T-helper 2 cell treated with Interferon-gamma antibody and Interleukin-4, amounts not matched to agents 100 ng/mL and 5 ng/mL, for 36 hours (primary cell): Measurements from ENCODE around the gene RHBDL3. TPM values are rescaled to one million over a fixed set of nuclear protein-coding genes. Genes with fewer than 3 reads are reported as not detected.
"Not testable (repeated sequence)": the region's sequence is repeated elsewhere in the genome, so short reads cannot be mapped to it uniquely, and the experiment has no call there.

Experiments
- intact Hi-C: fragments of 100-400 bp; cut with micrococcal nuclease; formaldehyde crosslinking; loops from one replicate; pipeline ENCODE4 v1.15.1; 2023
- total RNA-seq: library from RNA; stranded (reverse); gene quantifications from 2 replicates; pipeline ENCODE4 v1.2.3, GENCODE V29; 2022

The RHBDL3 gene
- total RNA-seq, 1 donor from 2014 or later: 1.00 TPM

DNA sequence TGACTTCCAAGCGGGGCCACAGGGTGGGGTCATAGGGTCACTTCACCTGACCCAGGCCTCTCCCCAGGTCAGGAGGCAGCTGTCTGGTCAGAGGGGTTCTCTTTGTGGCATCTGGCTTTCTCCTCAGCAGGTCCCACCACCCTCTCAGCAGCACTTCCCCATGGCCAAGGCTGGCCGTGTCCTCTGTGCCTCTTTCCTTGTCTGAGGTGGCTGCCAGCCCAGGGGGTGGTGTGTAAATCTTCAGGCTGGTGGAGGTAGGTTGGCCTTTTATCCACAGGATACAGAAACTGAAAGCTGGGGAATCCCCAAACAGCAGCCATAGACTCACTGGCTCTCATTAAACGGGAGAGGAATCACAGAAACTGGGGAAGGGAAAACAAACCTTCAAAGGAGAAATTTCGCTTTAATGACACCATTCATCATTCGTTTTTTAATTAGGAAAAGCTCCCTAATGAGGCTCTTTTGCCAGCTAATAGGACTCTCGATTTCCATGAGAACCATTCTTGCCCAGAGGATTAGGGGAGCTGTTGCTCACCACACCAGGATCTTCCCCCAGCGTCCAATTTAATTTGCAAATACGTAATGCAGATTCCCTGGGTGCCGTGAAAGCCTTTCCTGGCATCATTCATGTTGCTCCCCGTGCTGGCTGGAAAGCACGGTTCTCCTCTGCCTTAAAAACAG, 58.3 kb downstream of the RHBDL3 start:
- intact Hi-C loops: no loop called here

DNA sequence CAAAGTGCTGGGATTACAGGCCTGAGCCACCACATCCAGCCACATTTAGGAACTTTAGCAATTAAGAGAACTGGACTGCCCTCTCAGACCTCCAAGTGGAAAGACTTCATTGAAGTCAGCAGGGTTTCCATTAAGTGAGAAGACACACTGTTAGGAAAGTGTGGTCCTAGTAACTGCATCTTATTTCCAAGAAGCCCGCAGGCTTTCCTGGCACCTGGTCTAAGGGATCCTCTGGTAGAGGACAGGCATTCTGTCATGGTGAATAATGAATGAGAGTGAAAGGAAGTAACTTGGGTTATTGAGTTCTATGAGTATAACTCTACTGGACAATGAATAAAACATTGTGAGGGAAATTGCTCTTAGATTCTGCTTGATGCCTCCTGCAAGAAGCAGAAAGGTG, 62.3 kb downstream of the RHBDL3 start:
- intact Hi-C loops: no loop called here

DNA sequence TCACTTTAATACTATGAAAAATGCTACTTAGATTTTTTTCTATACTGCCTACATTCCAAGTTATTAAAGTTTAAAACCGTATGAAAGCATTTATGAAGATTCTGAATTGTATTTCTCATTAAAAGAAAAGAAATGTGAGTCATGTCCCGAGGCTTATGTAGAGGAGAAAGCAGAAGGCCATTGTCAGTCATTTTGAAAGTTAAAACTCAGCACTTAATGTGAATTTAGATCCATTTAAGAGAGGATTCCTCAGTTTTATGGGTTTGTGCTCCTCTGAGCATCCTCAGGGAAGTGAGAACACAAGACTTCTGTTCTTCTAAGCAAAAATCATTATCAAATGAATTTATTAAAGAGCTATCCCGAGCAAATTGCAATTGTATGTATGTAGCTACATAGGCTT, 64.5 kb downstream of the RHBDL3 start:
- intact Hi-C loops: no loop called here

DNA sequence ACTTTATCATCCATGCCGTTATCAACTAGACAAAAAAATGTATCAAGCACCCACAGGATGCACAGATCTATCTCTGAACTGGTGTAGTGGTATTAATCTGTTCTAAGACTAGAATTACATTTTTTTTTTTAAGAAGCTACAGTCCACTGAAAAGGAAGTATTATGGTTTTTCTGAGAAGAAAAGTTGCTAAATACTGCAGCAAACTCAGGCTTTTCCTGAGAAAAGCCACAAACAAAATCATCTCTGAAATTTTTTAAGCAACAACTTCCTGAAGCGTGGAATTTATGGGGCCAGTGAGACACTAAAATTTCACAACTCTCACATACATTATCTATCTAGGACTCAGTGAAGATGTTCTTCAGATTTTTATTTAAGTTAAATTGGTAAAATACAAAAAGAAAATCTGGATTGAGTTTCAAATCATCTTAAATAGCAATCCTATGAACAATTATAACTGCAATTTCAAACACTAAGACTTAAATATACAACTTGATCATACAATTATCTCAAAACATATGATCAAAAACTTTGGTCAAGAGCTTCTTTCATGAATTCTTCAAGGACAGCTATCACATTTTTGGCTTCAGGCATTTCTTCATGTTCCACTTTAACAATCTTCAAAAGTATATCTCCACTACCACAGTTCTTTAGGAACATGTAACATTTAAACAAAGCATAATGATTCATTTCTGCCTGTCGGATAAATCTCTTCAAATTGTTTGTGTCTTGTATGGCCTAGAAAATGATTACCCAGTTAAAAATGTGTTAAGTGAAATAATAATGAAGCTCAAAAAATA, 65.8 kb downstream of the RHBDL3 start:
- intact Hi-C loops: no loop called here

DNA sequence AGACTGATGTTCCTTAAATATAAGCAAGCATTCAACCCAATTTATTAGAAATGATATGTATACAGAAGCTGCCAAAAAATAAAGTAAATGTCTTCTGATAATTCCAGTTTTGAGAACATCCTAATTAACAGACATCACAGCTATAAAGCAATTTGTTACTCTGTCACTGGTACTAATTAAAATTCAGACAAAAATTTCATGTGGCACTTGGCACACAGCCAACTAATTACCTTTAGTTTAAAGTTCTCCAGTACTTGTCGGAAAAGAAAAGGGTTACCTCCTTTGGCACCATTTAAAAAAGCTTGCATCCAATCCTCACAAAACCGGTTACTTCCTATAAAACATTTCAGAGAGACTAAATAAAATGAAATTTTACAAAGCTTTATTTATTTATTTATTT, 67.6 kb downstream of the RHBDL3 start:
- intact Hi-C loops: no loop called here

DNA sequence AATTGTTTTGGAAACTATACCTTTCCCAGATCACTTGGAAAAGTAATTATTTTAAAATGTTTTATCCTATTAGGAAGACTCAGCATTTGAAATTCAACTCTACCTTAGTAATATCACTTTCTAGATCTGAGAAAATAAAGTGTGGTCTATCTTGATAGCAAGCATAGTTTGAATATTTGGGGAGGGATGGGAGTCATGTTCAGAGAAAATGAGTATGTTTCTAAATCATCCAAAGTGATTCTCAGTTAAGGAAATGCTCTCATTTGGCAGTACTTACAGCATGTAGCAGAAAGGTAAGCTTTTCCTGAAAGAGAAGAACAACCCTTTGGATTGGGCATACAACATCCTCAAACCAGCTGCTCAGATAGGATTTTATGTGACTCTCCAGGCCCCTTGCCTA, 69.4 kb downstream of the RHBDL3 start:
- intact Hi-C loops: no loop called here

DNA sequence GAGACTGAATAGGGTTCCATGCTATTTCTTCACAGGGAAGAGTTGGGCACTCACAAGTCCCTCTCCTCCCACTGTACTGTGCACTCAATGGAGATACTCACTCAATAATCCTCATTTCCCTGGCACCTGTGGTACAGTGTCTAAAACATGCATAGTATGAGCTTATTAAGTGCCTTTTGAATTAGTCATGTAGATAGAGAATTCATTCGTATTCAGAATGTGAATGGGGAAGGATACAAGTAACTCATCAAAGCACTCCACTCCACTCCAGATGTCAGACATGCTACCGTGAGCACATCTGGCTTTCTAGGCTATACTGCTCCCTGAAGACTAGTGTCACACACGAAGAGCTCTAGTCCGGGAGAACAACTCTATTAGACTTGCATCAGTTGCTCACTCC, 70.1 kb downstream of the RHBDL3 start:
- intact Hi-C loops: no loop called here

DNA sequence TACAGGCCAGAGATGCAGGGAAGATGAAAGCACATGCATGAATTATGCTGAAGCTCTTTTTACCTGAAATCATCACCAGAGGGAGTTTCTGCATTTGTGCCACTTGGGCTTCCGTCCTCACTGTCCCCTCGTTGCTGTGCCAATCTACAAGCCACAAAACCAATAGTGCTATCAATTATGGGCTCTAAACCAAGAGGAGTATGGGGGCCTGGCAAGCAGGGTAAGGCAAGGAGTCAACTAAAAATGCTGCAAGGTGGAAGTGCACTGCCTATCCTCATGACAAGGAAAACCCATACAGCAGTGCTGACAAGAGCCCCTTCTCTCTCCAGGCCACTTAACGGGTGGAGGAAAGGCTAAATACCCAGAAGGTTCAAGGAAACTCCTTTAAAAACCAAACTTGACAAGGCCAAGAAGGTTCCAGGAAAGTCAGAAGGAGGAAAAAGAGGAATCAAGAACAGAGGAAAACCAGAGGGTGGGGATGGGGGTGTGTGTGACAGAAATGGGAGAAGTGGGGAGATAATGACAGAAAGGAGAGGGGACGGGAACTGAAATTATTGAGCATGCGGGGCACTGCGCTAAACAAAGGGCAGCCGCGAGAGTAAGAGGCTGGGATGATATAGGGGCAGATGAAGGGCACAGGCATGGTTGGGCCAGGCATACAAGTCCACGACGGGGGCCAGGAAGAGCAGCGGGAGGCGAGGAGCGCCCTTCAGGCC, 75.7 kb downstream of the RHBDL3 start:
- intact Hi-C loops: loop anchor here (1.0 kb wide), 1 partner anchor 9 kb away; the partner anchor contains the start of gene ZNF207

DNA sequence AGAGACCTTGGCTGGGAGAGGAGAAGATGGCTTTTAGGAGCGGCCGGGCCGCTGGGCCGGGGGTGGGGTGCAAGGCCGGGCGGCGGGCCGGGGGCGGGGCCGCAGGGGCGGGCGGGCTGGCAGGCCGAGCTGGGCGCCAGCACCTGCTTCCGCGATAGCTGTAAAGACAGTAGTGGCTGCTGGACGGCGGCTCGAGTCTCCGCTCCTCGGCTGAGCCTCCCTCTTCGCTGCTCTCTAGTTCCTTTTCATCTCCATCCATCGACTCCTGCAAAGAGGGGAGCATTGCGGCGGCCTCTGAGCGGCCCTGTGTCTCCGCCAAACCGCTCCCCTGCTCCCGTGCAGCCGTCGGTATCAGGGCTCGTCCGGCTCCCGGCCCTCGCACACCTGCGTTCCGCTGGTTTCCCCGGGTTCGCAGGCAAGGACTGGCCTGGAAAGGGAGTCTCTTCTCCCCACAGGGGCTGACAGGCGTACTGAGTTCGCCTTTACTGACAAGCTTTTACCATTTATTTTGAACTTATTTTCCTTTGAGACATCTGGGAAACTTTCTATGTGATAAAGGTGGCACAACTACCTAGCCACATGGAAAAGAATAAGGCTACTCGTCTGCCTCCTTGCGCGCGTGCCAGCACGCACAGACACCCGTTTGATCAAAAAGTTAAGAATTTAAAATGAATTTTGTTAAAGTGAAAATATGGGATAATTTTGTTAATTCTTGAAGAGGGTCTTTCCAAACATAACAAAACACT, 76.4 kb downstream of the RHBDL3 start, which contains the start of gene C17orf75:
C17orf75 (minus strand) TSS at position 317 of the 746 bp plus-strand sequence; CDS start at position 283, 34 bp downstream.
- intact Hi-C loops: loop anchor here (1.0 kb wide), 1 partner anchor 8 kb away; the partner anchor contains the start of gene ZNF207

DNA sequence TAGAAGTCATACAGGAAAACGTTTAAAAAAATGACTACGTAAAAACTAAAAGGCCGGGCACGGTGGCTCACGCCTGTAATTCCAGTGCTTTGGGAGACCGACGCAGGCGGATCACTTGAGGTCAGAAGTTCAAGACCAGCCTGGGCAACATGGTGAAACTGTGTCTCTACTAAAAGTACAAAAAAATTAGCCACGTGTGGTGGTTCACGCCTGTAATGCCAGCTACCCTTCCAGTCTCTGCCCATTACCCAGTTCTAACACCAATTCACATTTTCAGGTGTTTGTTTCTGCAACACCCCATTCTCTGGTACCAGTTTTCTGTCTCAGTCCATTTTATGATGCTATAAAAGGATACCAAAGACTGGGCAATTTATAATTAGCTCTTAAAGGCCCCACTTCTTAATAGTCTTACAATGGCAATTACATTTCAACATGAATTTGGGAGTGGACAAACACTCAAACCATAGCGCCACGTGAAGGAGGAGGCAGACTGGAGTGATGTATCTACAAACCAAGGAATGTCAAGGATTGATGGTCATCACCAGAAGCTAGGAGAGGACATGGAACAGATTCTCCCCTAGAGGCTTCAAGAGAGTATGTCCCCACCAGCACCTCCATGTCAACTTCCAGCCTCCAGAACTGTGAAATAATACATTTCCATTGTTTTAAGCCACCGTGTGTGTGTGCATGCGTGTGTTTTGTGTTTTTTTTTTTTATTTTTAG, 77.1 kb downstream of the RHBDL3 start:
- intact Hi-C loops: no loop called here

DNA sequence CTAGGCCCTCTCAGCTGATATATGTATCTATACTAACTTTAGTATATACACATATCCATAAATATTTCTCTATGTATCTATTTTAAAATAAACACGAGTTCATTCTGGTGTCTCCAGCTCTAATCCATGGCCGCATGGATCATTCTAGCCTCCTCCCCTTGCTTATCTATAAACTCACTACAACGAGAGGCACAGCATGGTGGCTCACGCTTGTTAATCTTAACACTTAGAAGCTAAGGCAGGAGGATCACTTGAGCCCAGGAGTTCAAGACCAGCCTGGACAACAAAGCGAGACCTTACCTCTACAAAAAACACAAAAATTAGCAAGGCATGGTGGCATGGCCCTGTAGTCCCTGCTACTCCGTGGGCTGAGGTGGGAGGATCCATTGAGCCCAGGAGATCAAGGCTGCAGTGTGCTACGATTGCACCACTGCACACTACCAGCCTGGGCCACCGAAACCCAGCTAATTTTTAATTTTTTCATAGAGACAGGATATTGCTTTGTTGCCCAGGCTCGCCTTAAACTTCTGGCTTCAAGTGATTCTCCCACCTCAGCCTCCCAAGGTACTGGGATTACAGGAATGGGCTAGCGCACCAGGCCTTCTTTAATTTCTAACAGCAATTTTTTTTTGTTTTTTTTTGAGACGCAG, 80.4 kb downstream of the RHBDL3 start:
- intact Hi-C loops: no loop called here

DNA sequence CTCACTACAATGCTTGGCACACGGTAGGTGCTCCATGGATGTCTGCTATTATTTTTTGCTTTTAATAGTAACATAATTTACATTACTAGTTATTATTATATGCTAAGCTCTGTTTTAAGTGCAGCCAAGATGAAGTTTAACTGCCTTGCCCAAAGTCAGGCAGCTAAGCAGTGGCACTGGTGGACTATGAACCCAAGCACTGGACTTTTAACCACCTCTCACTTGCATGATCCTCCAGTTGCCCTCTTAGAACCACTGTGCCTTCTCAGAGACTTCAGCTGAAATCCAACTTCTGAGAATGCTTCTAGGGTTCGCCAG, 82.8 kb downstream of the RHBDL3 start:
- intact Hi-C loops: no loop called here

DNA sequence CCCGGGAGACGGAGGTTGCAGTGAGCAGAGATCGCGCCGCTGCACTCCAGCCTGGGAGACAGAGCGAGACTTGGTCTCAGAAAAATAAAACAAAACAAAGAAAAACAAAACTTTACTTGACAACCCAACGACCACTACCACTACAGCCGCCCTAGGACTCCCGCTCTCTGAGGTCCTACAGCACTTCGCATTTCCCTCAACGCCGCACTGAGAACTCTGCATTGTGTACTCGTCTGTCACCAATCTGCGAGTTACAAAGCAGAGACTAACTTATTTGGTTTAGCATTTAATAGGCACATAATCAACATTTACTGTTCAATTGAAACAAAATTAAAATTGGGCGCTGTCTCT, 83.8 kb downstream of the RHBDL3 start:
- intact Hi-C loops: no loop called here

DNA sequence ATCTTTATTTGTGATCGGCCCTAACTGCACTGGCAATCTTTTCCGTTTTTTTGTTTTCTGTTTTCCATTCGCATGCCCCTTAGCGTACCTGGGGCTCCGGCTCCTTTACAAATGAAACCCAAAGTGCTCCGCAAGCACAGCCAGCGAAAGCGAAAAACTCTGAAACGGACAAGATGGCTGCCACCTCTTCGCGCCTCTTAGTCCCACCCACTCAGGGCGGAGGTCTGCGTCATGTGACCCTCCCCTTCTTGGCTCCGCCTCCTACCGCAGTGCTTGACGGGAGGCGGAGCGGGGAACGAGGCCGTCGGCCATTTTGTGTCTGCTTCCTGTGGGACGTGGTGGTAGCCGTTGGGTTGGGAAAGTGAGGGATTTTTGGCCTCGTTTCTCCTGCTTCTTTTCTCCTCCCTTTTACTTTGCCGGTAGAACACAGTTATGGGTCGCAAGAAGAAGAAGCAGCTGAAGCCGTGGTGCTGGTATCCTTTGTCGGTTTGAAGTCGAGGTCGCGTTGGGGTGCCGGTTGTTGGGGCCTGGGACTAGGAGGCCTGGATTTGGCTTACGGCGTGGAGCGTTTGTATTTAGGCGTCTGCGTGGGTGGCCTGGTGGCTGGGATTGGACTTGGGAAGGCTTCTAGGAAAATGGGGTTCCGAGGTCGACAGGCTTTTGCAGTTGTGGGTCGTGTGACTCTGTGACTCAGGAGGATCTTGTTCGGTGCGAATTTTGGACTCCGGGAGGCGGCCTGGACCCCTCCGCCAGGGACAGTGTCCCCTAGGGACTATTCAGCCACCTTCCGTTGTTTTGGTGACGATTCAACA, 84.4 kb downstream of the RHBDL3 start, which contains the start of gene ZNF207:
ZNF207 (plus strand) TSS at position 304 of the 812 bp plus-strand sequence; CDS start at position 433, 129 bp downstream.
- intact Hi-C loops: loop anchor here (1.0 kb wide), 2 partner anchors 9 to 94 kb away; partner anchors contain the start of gene PSMD11

DNA sequence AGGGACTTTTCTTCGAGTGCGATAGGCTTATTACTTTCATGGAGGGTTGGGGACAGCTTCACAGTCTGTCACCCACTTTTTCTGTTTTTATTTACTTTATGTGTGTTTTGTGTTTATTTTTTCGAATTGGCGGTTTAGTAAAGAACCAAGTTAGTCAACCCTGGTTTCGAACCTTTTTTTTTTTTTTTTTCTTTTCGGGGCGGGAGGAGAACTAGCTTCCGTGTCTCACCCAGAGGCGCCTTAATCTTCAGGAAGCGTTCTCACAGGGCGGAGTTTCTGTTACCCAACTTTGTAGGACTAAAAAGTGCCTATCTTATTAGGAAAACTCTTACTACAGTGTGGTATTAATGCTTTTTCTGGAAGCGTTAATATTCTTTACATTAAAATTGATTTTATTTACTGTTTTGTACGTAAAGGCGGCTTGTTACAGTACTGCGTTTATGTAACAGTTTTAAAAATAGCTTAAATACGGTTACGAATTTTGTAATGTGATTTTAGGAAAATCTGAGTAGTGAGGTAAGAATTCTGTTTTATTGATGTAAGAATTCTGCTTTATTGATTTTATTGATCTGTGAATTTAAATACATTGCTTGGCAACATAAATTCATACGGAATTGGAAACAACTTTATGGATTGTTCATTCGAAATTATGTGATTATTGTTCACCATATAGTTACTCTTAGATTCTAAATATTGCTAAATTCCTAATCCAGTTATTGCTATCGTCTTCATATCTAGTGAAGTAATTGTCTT, 85.2 kb downstream of the RHBDL3 start:
- intact Hi-C loops: loop anchor here (1.0 kb wide), 2 partner anchors 10 to 93 kb away; partner anchors contain the start of gene PSMD11

DNA sequence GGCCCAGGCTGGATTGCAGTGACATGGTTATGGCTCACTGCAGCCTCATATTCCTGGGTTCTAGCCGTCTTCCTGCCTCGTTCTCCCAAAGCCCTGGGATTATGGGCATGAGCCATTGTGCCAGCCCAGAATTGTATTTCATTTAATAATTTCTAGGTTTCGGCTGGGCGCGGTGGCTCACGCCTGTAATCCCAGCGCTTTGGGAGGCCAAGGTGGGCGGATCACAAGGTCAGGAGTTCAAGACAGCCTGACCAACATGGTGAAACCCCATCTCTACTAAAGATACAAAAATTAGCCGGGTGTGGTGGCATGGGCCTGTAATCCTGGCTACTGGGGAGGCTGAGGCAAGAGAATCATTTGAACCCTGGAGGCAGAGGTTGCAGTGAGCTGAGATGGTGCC, 87.1 kb downstream of the RHBDL3 start:
- intact Hi-C loops: not testable (repeated sequence)

DNA sequence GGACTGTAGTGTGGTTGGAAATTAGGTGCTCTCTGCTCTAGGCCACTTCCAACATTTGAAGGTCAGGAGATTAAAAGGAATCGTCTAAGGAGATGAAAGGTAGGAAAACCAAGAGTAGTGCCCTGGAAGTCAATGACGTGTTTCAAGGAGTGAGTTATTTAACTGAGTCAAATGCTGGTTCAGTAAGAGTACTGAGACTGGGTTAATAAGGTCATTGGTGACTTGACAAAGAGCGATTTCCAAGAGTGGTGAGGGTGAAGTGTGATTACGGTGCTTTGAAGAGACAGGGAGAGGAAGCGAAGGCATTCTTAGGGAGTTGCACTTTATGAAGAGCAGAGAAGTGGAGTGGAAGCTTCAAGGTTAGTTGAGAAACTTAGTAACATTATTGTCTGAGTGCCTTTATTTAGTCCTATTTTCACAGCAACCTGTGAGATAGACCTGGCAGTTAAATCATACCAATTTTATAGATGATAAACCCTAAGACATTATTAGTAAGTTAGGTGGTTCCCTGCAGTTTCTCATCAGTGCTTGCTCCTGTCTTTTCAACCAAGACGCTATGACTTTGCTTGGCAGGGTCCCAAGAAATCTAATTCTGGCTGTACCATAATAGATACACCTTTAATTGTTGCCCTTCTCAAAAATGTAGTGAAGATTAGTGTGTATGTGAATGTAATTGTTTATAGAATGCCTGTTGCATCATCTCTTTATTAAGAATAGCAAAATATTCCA, 90.2 kb downstream of the RHBDL3 start:
- intact Hi-C loops: no loop called here

DNA sequence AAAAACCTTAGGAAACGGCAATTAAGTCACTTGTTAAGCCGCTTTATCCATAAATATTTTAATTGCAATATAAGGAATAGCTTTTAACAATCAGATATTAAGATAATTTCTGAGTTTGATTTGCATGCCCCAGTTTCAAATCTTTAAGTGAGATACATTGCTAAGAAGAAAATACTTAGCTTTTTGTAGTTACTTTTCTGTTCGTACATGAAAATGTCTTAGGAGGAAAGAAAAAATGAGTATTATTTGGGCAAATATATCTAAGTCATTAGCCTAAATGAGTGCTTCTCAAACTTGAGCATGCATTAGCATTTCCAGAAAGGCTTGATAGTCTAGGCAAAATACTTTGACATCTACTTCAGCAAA, 90.7 kb downstream of the RHBDL3 start:
- intact Hi-C loops: no loop called here
